GM23338 (cell line): ENCODE results near the gene ASGR2. TPM values are rescaled to one million over a fixed set of nuclear protein-coding genes. Genes with fewer than 3 reads are reported as not detected.
A peak's percentile ranks its signal among the peaks of the same experiment; 100 is the strongest.

Source experiments
- ATAC-seq: fragments of 200-7000 bp; cut with Tn5 transposase; 3 replicates; pipeline ENCODE4 v1.9.1; 2020
- DNase-seq: peaks from one replicate; pipeline ENCODE4 v3.0.0-alpha.2; 2015; ENCODE audit warnings: low spot score
- H2AFZ ChIP-seq: fragments of 200-600 bp; sonication (generic); 2 replicates; pipeline ENCODE4 v1.8.0; 2016; ENCODE audit warnings: antibody characterized with exemption, mild to moderate bottlenecking, moderate library complexity
- H3F3A ChIP-seq: fragments of 200-600 bp; sonication (generic); replicated peaks from 2 replicates; pipeline ENCODE4 v1.8.0; 2017; ENCODE audit warnings: antibody characterized with exemption, mixed run types, low read depth
- H3K27ac ChIP-seq: fragments of 200-600 bp; sonication (generic); 2 replicates; pipeline ENCODE4 v1.6.1; 2016; ENCODE audit warnings: low read depth
- H3K27me3 ChIP-seq: fragments of 200-600 bp; sonication (generic); 2 replicates; pipeline ENCODE4 v1.8.0; 2016; ENCODE audit warnings: mild to moderate bottlenecking, mixed run types, moderate library complexity; ENCODE audit not compliant: insufficient read depth
- H3K36me3 ChIP-seq: fragments of 200-600 bp; sonication (generic); 2 replicates; pipeline ENCODE4 v1.8.0; 2016; ENCODE audit warnings: mild to moderate bottlenecking; ENCODE audit not compliant: insufficient read depth
- H3K4me1 ChIP-seq: fragments of 200-600 bp; sonication (generic); 2 replicates; pipeline ENCODE4 v1.8.0; 2016; ENCODE audit warnings: mild to moderate bottlenecking, moderate library complexity; ENCODE audit not compliant: insufficient read depth
- H3K4me2 ChIP-seq: fragments of 200-600 bp; sonication (generic); 2 replicates; pipeline ENCODE4 v1.7.1; 2017; ENCODE audit warnings: mixed run types
- H3K4me3 ChIP-seq: fragments of 200-600 bp; sonication (generic); 2 replicates; pipeline ENCODE4 v1.6.1; 2016; ENCODE audit warnings: mixed run types
- H3K79me2 ChIP-seq: fragments of 200-600 bp; sonication (generic); replicated peaks from 2 replicates; pipeline ENCODE4 v1.8.0; 2017; ENCODE audit warnings: mild to moderate bottlenecking; ENCODE audit not compliant: insufficient read depth
- H3K9me2 ChIP-seq: fragments of 200-600 bp; sonication (generic); 2 replicates; pipeline ENCODE4 v1.8.0; 2017; ENCODE audit not compliant: insufficient read depth
- H4K20me1 ChIP-seq: fragments of 200-600 bp; sonication (generic); replicated peaks from 2 replicates; pipeline ENCODE4 v1.8.0; 2017; ENCODE audit warnings: mild to moderate bottlenecking; ENCODE audit not compliant: insufficient read depth
- H3K27ac Mint-ChIP-seq: 2 replicates; pipeline ENCODE4 v1.8.0; 2020; ENCODE audit warnings: inconsistent platforms, mild to moderate bottlenecking, moderate library complexity, mixed read lengths
- H3K27me3 Mint-ChIP-seq: 3 replicates; pipeline ENCODE4 v1.8.0; 2022; ENCODE audit warnings: low read depth, mild to moderate bottlenecking, moderate library complexity, mixed read lengths, inconsistent platforms; ENCODE audit not compliant: insufficient read depth, poor library complexity
- H3K36me3 Mint-ChIP-seq: 3 replicates; pipeline ENCODE4 v1.8.0; 2021; ENCODE audit warnings: low read depth, mild to moderate bottlenecking, inconsistent platforms, moderate library complexity, mixed read lengths
- H3K4me1 Mint-ChIP-seq: 3 replicates; pipeline ENCODE4 v1.8.0; 2020; ENCODE audit warnings: mild to moderate bottlenecking, inconsistent platforms, mixed read lengths
- H3K4me3 Mint-ChIP-seq: 3 replicates; pipeline ENCODE4 v1.8.0; 2021; ENCODE audit warnings: moderate library complexity, mild to moderate bottlenecking, inconsistent platforms, mixed read lengths
- H3K9me3 Mint-ChIP-seq: 3 replicates; pipeline ENCODE4 v1.8.0; 2020; ENCODE audit warnings: moderate library complexity, mild to moderate bottlenecking, inconsistent platforms, mixed read lengths
- ETS1 ChIP-seq: IDR thresholded peaks from 2 replicates; pipeline ENCODE4 v1.6.1; 2016; ENCODE audit warnings: antibody characterized with exemption
- EZH2 ChIP-seq: fragments of 200-600 bp; sonication (generic); IDR thresholded peaks from one replicate; pipeline ENCODE4 v1.8.0; 2017; ENCODE audit warnings: antibody characterized with exemption, mild to moderate bottlenecking, low read depth; ENCODE audit not compliant: unreplicated experiment
- JUNB ChIP-seq: IDR thresholded peaks from one replicate; pipeline ENCODE4 v1.6.1; 2016; ENCODE audit warnings: antibody characterized with exemption; ENCODE audit not compliant: unreplicated experiment
- NANOG ChIP-seq: IDR thresholded peaks from 2 replicates; pipeline ENCODE4 v1.6.1; 2016; ENCODE audit warnings: antibody characterized with exemption, borderline replicate concordance
- REST ChIP-seq: IDR thresholded peaks from one replicate; pipeline ENCODE4 v1.6.1; 2018; ENCODE audit warnings: antibody characterized with exemption; ENCODE audit not compliant: unreplicated experiment
- STAT1 ChIP-seq: IDR thresholded peaks from one replicate; pipeline ENCODE4 v1.6.1; 2016; ENCODE audit warnings: antibody characterized with exemption; ENCODE audit not compliant: unreplicated experiment
- ZNF114 ChIP-seq: fragments of 250-450 bp; sonication (Bioruptor Pico); IDR thresholded peaks from 2 replicates; pipeline ENCODE4 v1.5.0; 2020; ENCODE audit warnings: mild to moderate bottlenecking, moderate library complexity
- ZNF331 ChIP-seq: fragments of 250-450 bp; sonication (Bioruptor Pico); IDR thresholded peaks from 2 replicates; pipeline ENCODE4 v1.5.0; 2020; ENCODE audit warnings: low read depth, mild to moderate bottlenecking, moderate library complexity
- polyA plus RNA-seq: library from polyadenylated mRNA; unstranded; fragments of >200 nt; fragmentation: Nextera tagmentation; extraction: Ambion mirVana; gene quantifications from 2 replicates; pipeline ENCODE4 v1.2.1, GENCODE V29; 2016
- total RNA-seq: library from RNA; depleted of rRNA; stranded (reverse); fragments of >200 nt; shearing (Covaris generic); gene quantifications from 2 replicates; pipeline ENCODE4 v1.2.3, GENCODE V29; 2014

Gene ASGR2
- total and polyA plus RNA-seq, 2 experiments from 2014 or later = 0.97 TPM; not detected in 1

- ATAC-seq = no peak
- no peaks in the 10 kb centered on the region; the same call in 2 of the 3 replicates for H3K4me1 Mint-ChIP-seq
These were observed 34.8 kb downstream of the ASGR2 start, which contains the start of gene CLEC10A for GRCh38 chr17:7079581-7080455. TSS of gene CLEC10A (minus strand) at chr17:7080251. CDS start at chr17:7078812, 1,439 bp downstream.

GRCh38 chr17:7078711-7079110 is 35.9 kb downstream of the ASGR2 start:
- Histone ChIP-seq H2AFZ (no peak overlapping the region), H3K36me3 (no peaks in the 10 kb centered on the region), H4K20me1 (no peaks in the 10 kb centered on the region), H3K79me2 (no peaks in the 10 kb centered on the region), H3K4me1 (no peaks in the 10 kb centered on the region), H3K4me2 (no peak overlapping the region), H3K27ac (no peak overlapping the region), H3K9me2 (no peaks in the 10 kb centered on the region), H3K4me3 (no peak overlapping the region), H3F3A (no peaks in the 10 kb centered on the region), H3K27me3 (no peaks in the 10 kb centered on the region)
- DNase-seq (no peak), ATAC-seq (no peak)
- H3K9me3 Mint-ChIP-seq = peaks cover 2% of the 10 kb centered on the region; the same call in 2 of the 3 replicates
- peaks cover 12% of the 10 kb centered on the region for H3K27me3 Mint-ChIP-seq
- H3K4me3 Mint-ChIP-seq = no peak overlapping the region; the same call in 2 of the 3 replicates
- H3K4me1 Mint-ChIP-seq = no peaks in the 10 kb centered on the region; the same call in 2 of the 3 replicates
- no peak overlapping the region for H3K27ac Mint-ChIP-seq
- H3K36me3 Mint-ChIP-seq = no peaks in the 10 kb centered on the region; the same call in 2 of the 3 replicates
- TF ChIP-seq NANOG (no peak), REST (no peak), ETS1 (no peak), ZNF114 (CRISPR knock-in tag) (no peak), EZH2 (no peak)

More at GRCh38 chr17:7079581-7080455, 34.8 kb downstream of the ASGR2 start, which contains the start of gene CLEC10A:
- Histone ChIP-seq H4K20me1 (no peaks in the 10 kb centered on the region), H3F3A (no peaks in the 10 kb centered on the region), H3K9me2 (no peaks in the 10 kb centered on the region), H2AFZ (peak within 1 kb of the TSS; percentile 10; the same call in 1 of the 2 replicates), H3K27ac (no peak within 1 kb of the TSS), H3K79me2 (no peaks in the 10 kb centered on the region), H3K4me3 (no peak within 1 kb of the TSS), H3K36me3 (no peaks in the 10 kb centered on the region), H3K27me3 (no peaks in the 10 kb centered on the region), H3K4me1 (no peaks in the 10 kb centered on the region), H3K4me2 (no peak within 1 kb of the TSS)
- DNase-seq = no peak
- Mint-ChIP-seq H3K27ac (no peak within 1 kb of the TSS), H3K4me3 (no peak within 1 kb of the TSS), H3K27me3 (peaks cover 10% of the 10 kb centered on the region), H3K36me3 (no peaks in the 10 kb centered on the region; the same call in 2 of the 3 replicates), H3K9me3 (no peaks in the 10 kb centered on the region; the same call in 2 of the 3 replicates)
- TF ChIP-seq ZNF114 (CRISPR knock-in tag) = no peak
- TF ChIP-seq EZH2 = no peak
- no peak for TF ChIP-seq STAT1
- TF ChIP-seq ZNF331 = no peak
- TF ChIP-seq JUNB = no peak
- no peak for TF ChIP-seq ETS1
